ENCODE results near the gene EEF2.

EEF2 gene

DNA sequence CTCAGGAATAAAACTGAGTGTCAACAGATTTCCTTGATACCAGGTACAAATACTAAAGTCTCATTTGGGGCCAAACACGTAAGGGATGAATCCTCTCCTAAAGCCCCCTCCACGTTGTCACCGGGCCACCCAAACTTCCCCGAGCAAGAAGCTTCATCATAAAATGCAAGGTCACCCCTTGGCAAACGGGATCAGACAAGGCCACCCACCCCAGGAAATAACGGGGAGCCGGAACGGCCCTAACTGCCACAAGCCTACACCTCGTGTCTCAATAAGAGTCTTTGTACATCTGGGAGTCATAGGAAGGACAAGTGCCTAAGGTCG is 717 bp downstream of the EEF2 start:
- DNase-seq (ENCODE audit: low spot score): no peak

DNA sequence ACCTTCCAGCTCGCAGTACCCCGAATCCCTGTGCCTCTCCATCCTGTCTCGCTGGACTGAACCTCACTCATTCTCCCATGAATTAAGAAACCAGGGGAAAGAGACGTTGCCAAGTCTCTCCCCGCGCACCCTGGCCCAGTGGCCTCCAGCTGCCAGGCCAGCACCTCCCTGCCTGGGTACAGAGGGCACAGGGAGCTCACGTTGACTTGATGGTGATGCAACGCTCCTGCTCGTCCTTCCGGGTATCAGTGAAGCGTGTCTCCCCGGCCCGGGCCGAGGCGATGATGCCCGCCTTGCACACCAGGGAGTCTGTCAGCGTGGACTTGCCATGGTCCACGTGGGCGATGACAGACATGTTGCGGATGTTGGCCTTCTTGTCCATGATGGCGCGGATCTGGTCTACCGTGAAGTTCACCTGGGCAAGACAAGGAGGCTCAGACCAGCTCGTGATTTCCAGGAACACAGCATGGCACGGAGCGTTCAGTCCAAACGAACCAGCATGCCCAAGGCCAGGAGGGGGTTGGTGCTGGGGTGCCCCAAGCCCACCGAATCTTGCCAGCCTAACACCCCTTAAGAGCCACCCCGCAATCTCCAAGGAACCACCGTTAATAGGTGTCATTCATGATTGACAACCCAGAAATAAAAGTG is 1.2 kb downstream of the EEF2 start:
- DNase-seq (ENCODE audit: low spot score): no peak

DNA sequence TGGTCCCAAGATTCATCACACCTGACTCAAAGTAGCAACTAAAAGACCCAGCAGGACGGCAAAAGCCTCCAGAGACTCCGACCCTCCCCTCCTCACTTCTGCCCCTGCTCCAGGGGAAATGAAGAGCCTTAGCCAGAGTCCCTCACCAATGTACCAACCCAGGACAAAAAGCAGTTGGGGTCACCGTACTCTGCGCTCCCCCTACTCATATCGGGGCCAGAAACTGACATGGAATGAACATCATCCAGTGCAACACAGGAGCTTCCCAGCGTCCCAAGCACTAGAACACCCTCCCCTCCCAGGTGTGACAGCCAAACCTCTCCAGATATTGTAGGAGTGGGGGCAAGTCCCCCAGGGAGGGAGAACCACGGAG is 1.7 kb downstream of the EEF2 start:
- DNase-seq (ENCODE audit: low spot score): no peak

DNA sequence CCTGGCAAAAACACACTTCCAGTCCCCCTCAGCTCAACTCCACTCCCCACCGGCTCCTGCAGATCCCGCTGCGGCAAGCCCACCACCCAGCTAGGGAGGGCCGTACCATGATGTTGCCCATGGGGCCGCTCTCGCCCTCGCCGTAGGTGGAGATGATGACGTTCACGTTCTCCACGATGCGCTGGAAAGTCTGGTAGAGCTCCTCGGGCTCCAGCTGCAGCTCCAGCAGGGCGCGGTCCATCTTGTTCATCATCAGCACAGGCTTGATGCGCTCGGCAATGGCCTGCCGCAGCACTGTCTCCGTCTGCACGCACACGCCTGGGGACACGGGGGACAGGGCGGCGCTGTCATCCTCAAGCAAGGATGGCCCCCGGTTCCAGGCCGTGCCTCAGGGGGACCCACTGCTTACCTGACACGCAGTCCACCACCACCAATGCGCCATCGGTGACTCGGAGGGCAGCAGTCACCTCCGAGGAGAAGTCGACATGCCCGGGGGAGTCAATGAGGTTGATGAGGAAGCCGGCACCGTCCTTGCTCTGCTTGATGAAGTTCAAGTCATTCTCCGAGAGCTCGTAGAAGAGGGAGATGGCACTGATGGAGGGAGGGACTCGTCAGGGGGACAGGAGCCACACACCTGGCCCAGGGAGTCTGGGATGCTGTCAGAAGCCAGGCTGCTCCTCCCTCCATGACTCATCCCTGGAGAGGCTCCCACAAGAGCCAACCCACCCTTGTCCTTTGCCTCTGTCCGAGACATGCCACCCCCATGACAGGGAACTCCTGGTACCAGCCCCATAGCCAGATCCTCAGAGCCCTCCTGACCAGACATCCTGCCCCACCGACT is 2.3 kb downstream of the EEF2 start:
- no peak for DNase-seq (ENCODE audit: low spot score)

DNA sequence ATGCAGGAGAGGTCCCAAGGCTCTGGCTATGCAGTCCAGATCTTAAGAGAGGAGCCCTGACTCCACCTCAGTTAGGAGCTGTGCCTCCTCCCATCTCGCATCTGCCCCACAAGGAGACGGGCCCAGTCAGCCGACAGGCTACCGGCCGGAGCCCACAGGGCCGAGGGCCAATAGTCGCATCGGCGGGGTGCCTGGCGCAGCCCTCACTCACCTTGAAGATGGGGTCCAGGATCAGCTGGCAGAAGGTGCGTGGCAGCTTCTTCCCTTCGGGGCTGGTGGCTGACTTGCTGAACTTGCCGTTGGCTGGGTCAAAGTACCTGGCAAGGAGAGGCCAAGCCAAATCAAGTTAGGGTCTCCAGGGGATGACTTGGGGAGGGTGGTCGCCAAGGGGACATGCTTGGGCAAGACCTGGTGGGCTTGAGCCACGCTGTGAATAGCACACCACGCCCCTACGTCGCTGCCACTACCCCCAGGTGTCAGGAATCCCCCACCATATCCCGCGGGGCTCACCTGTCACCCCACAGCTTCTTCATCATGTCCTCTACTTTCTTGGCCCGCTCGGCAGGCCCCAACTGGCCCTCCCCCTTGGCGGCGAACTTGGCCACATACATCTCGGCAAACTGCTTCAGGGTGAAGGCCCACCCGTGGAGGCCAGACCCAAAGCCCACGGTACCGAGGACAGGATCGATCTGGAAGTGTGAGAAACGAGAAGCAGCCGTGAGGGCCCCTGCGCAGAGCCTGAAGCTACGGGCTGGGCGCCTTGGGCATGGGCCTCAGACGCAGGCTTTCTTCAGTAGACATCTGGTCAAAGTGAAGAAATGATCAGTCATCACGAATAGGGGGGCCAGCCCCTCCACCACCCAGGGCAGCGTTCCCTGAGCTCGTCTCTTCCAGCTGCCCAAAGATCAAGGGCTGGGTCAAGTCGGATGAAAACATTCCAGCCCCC is 3.3 kb downstream of the EEF2 start:
- no peak for DNase-seq (ENCODE audit: low spot score)

DNA sequence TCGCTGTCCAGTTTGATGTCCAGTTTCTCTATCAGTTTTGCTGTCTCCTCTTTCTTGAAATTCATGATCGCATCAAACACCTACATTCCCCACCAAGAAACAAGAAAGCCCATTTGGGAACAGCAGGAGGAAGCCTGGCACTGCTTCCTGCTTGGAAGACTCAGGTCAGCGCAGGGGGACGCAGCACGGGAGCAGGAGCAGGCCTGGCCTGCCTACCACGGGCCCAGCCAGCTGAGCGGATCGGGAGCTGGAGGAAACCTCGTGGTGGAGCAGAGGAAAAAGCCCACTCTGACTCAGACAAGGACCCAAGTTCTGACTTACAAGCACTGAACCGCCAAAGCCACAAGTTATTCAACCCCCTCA is 3.9 kb downstream of the EEF2 start:
- DNase-seq (ENCODE audit: low spot score): no peak

DNA sequence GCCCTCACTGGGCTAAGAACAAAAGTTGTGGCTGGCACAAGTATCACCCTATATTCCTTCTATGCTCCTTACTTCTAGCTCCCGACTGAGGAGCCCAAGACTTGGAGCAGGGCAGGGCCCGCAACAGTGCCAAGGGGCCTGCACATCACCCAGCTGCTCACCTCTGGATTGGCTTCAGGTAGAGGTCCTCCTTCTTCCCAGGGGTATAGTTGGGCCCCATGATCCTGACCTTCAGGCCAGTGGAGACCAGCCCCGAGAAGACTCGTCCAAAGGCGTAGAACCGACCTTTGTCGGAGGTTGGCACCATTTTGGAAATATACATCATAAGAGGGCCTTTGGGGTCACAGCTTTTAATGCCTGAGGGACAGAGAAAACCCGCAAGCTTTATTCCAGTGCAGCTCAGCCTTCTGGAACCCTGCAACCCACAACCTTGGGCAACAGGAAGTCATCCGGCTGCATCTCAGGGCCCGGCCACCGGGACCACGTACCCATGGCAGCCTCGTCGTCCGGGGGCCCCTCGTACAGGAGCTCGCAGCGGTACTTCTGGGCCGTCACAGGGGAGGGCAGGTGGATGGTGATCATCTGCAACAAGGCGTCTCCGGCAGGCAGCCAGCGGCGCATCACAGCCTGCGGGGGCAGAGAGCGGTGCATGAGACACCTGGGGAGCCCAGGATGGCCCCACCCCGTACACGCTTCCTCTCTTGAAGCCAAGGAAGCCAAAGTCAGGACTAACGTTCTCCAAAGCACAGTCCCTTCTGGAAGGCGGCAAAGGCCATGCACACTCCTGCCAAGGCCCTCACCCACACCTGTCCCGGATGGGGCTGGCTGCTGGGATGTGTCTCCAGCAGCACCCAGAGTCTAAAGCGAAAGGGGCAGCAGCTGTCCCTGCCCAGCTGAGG is 4.7 kb downstream of the EEF2 start:
- no peak for DNase-seq (ENCODE audit: low spot score)

DNA sequence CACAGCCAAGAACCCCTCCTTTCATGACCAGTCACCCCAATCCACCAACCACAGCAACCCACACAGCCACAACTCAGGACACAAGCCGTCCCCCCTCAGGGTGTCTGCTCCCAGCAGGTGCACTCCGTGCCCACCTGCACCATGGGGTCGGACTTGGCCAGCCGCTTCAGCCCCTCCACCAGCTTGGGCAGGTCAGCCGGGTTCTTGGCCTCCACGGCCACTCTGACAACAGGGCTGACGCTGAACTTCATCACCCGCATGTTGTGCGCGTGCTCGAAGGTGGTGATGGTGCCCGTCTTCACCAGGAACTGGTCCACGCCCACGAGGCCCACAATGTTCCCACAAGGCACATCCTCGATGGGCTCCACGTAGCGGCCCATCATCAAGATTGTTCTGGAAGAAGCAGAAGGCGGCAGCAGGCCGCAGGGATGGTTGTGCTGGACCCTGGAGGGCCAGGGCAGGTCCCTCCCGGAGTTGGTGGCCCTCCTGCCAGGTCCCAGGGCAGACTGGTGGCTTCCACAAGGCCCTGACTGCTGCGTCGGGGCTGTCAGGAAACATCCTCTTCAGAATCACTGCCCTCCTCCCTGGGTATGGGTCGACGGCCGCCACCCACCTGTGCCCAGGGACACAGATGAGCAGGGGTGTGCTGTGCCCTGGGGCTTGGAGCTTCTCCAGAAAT is 5.5 kb downstream of the EEF2 start:
- DNase-seq (ENCODE audit: low spot score): no peak

DNA sequence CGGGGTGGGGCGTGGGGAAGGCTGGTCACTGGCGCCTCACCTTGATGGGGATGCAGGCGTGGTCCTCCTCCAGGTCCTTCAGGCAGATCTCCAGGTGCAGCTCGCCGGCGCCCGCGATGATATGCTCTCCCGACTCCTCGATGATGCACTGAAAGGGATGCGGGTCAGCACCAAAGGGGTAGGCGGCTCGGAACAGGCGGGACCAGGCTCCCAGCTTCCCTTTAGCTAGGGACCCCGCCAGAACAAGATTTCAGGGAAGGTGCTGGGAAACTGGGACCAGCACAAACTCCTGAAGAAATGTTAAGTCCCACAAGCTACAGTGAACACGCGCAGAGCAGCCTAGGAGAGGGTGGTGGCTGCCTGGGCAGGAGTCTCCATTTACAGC is 6.0 kb downstream of the EEF2 start:
- DNase-seq (ENCODE audit: low spot score): no peak

DNA sequence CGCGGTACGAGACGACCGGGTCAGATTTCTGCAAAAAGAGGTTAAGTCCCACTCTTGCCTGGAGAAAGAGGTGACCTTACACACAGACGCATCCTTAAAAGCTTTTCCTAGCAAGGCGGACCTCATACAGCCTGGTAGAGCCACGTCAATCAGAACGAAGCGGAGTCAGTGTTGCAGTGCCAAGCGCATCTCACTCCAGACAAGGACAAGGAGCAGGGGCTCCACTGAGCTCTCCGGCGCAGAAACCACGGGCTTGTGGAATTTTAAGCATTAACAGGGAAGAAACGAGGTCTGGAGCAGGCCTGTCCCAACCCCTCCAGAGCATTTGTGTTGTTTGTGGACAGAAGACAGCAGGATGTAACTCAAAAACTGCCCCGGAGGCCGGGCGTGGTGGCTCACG is 7.1 kb downstream of the EEF2 start:
- no peak for DNase-seq (ENCODE audit: low spot score)

DNA sequence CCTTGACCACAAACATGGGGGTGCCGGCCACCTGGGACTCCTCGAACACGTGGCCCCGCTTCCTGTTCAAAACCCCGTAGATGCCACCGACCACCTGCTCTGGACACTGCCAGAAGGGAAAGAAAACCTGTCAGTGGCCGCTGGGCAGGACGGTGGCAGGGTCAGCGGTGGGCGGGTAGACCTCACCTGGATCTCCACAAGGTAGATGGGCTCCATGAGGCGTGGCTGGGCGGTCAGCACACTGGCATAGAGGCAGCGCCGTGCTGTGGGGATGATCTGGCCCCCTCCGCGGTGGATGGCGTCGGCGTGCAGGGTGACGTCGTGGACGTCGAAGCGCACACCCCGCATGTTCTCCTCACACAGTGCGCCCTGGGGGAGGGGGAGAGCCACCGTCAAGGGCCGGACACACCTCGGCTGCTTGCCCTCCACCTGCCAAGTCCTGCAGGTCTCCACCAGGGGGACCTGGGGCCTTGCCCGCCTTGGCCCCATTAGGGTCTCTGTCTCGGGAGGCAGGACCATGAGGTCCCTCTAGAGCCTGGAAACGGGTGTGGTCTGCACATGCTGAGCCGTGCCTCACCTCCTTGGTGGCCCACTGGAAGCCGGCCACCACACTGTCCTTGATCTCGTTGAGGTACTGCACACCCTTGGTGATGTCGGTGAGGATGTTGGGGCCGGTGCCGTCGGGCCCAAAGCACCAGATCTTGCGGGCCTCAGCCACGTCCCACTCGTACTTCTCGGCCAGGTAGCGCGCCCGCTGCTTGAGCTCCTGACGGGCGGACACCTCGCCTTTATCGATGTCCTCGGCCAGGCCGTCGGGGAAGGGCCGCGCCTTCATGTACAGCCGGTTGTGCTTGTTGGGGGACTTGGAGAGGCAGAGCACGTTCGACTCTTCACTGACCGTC is 7.8 kb downstream of the EEF2 start:
- no peak for DNase-seq (ENCODE audit: low spot score)

DNA sequence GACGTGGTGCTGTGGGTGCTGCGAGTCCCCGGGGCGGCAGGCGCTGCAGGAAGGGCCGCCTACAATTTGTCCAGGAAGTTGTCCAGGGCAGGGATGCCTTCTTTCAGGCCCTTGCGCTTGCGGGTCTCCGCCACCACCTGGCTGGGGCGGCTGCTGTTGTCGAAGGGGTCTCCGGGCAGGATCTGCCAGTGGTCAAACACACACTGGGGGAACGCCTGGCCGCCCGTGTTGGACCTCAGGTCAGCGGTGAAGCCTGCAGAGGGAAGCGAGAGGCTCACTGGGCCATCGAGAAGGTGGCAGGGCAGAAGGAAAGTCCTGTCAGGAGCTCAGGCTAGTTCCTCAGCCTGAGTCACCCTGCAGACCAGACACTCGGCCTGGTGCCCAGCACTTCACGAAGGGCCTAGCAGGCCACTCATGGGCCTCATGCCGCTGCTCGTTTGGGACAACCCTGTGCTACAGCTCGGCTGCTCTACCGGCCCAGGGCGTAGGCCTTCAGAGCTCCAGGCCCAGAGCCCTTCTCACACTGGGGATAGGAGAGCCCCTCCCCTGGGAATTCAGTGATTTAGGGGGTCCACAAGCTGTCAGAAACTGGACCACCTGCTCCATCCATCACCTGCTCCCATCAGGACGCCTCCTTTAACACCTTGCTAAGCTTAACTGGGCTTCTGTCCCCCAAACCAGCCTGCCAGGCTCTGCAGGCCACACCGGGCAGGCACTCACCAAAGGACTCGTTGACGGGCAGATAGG is 8.6 kb downstream of the EEF2 start:
- DNase-seq (ENCODE audit: low spot score): no peak

DNA sequence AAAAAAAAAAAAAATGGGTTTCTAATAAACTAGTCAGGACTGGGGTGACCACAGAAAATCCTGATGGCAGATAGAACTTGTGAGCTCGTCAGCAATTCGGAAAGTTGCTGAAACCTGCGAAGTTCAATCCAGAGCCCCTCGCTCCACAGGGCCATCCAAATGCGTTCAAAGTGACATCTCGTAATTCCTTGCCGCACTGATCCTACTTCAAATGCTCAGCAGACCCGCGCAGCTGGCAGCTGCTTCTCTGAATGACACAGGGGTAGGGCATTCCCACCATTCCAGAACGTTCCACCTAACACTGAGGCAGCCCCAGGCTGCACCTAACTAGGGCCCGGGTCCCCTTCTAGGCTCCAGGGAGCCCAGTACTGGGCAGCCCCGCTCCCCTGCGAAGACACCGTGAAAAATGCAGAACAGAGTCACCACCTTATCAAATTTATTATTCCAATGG is 9.6 kb downstream of the EEF2 start:
- DNase-seq (ENCODE audit: low spot score): no peak

DNA sequence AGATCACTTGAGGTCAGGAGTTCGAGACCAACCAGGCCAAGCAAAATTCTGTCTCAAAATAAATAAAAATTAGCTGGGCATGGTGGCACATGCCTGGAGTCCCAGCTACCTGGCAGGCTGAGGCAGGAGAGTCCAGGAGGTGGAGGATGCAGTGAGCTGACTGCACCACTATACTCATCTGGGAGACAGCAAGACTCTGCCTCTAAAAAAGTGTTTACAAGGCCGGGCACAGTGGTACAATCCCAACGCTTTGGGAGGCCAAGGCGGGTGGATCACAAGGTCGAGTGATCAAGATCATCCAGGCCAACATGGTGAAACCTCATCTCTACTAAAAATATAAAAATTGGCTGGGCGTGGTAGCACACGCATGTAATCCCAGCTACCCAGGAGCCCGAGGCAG is 10.1 kb downstream of the EEF2 start:
- DNase-seq (ENCODE audit: low spot score): no peak

DNA sequence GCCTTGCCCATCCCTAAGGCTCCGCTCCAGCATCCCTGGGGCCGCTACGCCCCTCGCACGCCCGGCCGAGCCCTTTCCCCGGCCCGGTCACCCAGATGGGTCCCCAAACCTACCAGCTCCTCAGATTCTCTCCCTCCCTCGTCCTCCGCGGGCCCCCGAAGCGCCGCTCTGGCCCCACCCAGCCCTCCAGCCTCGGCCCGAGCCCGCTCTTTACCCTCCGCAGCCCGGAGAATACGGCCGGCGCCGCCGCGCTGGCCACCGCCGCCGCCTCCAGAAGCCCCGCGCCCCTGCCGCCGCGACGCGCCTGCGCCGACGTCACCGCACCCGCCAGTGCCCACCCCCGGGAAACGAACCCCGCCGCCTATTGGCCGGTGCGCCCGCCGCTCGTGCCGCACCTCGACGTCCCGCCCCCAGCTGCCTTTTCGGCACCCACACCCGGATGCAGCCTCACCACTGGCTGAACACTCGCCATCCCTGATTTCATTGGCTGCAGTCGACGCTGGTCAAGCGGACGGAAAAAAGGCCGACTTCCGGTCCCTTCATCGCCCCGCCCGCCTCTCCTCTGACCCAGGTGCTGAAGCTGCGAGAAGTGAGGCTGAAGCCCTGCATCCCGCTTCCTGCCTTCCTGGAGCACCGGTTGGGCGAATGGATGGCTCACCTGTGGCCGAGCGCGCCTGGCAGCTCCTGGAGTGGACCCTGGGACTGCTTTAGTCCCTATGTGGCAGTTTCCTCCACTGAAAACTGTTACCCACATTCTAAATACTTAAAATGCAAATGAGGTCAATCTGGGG is 14.3 kb downstream of the EEF2 start, which contains the start of gene DAPK3:
Gene DAPK3 (minus strand): TSS at position 292 of the 791 bp plus-strand sequence. CDS start 1,364 bp downstream, outside the sequence.
- peak; percentile 97 for DNase-seq (ENCODE audit: low spot score)

DNA sequence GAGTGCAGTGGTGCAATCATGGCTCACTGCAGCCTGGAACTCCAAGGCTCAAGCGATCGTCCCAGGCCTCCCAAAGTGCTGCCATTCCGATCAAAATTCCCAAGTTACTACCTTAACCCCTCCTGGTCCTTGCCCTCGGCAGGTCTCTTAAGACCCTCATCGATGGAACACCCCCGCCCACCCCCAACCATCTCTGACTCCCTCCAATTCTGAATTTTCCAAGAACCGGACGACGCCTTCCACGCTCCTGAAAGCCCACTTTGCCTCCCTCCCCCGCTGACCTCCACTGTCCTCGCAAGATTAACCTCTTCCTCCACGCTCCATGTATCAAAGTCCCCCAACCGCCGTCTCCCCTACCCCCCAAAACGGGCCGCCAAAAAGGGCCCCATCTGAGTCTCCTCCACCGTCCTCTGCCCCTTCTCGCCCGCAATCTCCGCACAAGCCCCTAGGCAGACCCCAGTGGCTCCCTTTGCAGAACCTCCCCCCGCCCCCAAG is 14.9 kb downstream of the EEF2 start:
- DNase-seq (ENCODE audit: low spot score): no peak

DNA sequence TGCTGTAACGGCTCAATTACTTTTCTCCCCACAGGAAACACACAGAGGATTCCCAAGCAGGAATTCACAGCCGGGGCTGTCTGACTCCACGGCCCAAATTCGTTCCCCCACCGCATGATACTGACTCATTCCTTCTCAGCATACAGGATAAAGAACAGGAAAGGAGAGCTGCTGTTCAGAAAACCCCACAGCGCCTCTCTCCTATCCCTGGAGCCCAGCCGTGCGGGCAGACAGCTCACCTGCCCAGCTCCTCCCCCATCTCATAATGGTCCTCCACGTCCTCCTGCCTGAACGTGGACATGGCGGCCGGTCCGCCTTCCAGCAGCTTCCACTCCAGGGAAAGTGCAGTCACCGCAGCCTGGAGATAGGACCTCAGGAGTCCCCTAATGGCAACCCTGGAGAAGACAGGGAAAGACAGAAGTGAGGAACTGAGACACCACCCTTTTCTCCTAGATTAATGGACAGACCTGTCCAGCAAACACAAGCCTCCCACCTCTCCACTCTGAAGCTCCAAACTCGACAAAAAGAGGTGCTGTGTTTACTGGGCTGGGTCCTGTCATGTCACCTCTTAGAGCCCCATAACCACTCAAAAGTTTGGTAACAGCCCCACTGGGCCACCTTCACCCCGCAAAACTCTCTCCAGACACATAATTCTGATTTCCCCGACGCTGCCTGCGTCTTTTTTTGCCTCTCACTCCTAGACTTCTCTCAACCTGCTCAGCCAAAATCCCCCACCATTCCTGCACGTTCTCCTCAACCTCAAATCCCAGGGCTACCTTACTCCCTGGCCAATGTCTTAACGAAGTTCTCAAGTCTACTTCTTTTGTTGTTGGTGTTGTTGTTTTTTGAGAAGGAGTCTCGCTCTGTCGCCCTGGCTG is 15.6 kb downstream of the EEF2 start:
- no peak for DNase-seq (ENCODE audit: low spot score)

All from pons (tissue), 1 donor.